NCI-H146 (cell line): ENCODE data around the gene ZNF525.
"Not testable (repeated sequence)": the region's sequence is repeated elsewhere in the genome, so short reads cannot be mapped to it uniquely, and the experiment has no call there.

Experiments
- DNase-seq: peaks from one replicate; lab custom pipeline; 2025; lab: John Stamatoyannopoulos, UW

ZNF525 gene

DNA sequence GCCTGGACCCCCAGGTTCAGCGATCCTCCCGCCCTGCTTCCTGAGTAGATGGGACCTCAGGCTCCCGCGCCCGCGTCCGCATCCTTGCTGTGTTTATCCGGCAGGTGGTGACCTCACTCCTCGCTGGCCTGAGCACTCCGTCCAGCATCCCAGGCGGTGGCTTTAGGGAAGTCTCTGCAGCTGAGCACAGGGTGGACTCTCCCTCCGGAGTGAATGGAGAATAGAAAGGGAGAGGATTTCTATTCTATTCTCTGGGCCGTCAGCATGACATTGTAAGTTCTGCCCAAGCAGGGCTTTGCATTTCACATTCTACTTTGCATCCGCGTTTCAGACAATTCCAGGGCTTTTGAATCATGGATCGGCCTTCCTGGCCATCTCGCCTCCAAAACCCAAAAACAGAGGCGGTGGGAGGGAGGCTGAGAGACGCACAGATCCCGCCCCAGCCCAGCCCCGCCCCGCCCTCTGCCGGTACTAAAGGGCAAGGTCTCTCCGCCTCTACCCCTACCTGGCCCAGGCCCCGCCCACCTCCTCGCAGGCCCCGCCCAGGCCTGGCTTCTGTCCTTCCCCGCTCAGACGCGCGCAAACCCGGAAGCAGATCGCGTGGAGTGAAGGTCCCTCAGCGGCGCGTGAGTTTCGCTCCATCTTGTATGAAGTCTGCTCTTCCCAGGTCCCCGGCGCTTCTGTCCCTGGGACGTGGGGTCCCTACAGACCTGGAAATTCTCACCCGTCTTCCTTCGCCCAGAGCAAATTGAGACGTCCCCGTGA lies at the start of gene ZNF525:
TSS of gene ZNF525 (plus strand) at position 572 of the 765 bp plus-strand sequence. CDS start 6,577 bp downstream, outside the sequence.
- DNase-seq = peak; percentile 96

DNA sequence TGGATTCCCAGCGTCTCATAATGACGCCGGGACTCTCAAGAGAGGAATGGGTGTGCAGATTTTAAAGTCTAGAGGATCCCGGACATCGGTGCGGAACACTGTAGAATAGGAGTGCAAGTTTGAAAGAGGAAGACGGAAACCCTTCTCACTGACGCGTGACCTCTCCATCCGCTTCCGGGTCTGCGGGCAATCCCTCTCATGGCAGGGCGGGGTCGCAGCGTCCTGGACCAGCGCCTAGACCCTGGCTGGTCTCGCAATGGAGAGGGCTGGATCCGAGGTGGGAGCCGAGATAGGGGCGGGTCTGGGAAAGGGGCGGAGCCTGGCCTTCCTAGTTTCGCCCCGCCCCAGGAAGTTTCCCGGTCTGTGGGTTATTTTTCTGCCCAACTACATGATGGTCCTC lies 36.5 kb upstream of the ZNF525 start:
- no peak for DNase-seq

DNA sequence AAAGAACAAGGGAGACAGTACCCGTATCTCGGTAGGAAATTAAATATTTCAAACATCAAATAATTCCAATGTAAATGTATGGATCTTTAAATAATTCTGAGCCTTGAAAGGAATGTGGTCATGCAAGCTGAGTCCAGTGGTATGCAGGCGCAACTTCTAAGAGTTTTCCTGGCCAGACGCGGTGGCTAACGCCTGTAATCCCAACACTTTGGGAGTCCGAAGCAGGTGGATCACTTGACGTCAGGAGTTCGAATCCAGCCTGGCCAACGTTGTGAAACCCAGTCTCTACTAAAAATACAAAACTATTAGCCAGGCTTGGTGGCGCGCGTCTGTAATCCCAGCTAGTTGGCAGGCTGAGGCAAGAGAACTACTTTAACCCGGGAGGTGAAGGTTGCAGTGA lies 33.0 kb upstream of the ZNF525 start:
- DNase-seq = no peak

DNA sequence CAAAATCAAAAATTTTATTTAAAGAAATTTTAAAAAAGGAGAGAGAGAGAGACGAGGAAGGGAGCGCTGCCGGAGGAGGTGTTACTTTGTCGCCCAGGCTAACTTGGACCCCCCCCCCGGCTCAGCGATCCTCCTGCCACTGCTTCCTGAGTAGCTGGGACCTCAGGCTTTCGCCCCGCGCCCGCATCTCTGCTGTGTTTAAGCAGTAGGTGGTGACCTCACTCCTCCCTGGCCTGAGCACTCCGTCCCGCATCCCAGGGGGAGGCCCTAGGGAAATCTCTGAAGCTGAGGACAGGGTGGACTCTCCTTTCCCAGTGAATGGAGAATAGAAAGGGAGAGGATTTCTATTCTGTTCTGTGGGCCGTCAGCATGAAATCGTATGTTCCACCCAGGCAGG lies 32.4 kb upstream of the ZNF525 start:
- peak; percentile 70 for DNase-seq

DNA sequence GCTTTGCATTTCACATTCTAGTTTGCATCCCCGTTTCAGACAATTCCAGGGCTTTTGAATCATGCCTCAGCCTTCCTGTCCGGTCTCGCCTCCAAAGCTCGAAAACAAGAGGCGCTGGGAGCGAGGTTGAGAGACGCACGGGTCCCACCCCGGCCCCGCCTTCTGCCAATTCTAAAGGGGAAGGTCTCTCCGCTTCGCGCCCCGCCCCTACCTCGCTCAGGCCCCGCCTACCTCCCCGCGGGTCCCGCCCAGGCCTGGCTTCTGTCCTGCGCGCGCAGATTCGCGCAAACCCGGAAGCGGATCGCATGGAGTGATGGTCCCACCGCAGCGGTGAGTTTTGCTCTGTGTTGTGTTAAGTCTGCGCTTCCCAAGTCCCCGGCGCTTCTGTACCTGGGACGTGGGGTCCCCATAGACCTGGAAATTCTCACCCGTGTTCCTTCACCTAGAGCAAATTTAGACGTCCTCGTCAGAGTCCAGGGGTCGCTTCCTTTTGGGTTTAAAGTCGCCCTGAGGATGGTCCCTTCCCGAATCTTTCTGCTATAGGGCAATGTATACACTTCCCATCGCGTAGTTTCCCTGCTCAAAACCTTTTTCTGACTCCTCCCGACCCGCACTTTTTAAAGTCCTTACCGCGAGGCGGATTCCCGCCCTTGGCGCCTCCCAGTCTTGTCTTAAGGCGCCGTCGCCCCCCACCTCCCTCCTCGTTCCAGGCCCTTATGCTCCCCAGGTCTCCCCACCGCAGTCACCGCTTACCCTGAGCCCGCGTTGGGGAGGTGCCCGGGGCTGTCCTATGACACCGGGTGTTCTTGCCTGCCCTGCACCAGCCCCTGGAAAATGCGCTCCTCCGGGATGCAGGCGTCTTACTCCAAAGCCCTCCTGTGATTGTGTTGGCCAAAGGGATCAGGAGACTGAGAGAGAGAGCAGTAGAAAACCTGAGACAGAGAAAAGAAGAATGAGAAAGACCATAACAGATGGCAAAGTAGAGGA lies 31.7 kb upstream of the ZNF525 start, which contains the start of gene ZNF845:
TSS of gene ZNF845 (plus strand) at position 287 of the 987 bp plus-strand sequence. CDS start 7,559 bp downstream, outside the sequence.
- peak; percentile 93 for DNase-seq

DNA sequence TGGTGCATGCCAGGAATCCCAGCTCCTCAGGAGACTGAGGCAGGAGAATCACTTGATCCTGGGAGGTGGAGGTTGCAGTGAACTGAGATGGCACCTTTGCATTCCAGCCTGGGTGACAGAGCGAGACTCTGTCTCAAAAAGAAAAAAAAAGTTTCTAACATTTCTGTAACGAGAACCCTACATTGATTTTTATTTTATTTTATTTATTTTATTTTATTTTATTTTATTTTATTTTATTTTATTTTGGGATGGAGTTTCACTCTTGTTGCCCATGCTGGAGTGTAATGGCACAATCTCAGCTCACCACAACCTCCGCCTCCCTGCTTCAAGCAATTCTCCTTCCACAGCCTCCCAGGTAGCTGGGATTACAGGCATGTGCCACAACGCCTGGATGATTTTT lies 21.1 kb upstream of the ZNF525 start:
- DNase-seq = not testable (repeated sequence)

DNA sequence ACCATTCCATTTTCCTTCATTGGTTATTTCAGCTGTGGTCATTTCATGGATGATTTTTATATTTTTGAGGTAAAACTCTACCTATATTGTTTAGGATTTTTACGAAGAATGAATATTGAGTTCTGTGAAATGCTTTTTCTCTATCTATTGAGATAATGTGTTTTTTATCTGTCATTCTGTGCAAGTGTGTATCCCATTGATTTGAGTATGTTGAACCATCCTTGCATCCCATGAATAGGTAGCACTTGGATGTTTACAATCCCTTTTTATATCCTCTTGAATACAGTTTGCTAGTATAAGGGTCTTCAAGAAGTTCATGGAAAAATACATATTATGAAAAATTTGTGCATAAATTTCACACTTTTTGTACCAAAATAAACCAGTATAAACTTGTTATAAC lies 9.8 kb upstream of the ZNF525 start:
- DNase-seq = no peak

DNA sequence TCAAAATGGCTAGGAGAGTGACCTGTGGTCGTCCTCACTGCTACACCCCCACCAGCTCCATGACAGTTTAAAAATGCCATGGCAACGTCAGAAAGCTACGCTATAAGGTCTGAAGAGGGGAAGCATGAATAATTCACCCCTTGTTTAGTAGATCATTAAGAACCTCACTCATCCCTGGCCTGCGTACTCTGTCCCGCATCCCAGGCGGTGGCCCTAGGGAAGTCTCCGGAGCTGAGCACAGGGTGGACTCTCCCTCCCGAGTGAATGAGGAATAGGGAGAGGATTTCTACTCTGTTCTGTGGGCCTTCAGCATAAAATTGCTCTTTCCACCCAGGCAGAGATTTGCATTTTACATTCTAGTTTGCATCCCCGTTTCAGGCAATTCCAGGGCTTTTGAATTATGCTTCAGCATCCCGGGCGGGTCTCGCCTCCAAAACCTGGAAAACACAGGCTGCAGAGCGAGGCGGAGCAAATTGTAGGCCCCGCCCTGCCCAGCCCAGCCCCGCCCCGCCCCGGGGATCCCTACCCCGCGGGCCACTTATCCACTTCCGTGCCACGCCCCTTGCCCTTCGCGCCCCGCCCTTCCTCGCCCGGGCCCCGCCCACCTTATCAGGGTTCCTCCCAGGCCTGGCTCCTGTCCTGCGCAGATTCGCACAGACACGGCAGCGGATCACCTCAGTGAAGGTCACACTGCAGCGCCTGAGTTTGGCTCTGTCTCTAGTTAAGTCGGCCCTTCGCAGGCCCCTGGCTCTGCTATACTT lies 7.5 kb upstream of the ZNF525 start:
- no peak for DNase-seq

DNA sequence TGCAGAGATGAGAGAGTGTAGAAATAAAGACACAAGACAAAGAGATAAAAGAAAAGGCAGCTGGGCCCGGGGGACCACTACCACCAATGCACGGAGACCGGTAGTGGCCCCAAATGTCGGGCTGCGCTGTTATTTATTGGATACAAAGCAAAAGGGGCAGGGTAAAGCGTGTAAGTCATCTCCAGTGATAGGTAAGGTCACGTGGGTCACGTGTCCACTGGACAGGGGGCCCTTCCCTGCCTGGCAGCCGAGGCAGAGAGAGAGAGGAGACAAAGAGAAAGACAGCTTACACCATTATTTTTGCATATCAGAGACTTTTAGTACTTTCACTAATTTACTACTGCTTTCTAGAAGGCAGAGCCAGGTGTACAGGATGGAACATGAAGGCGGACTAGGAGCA lies 5.4 kb upstream of the ZNF525 start:
- not testable (repeated sequence) for DNase-seq

DNA sequence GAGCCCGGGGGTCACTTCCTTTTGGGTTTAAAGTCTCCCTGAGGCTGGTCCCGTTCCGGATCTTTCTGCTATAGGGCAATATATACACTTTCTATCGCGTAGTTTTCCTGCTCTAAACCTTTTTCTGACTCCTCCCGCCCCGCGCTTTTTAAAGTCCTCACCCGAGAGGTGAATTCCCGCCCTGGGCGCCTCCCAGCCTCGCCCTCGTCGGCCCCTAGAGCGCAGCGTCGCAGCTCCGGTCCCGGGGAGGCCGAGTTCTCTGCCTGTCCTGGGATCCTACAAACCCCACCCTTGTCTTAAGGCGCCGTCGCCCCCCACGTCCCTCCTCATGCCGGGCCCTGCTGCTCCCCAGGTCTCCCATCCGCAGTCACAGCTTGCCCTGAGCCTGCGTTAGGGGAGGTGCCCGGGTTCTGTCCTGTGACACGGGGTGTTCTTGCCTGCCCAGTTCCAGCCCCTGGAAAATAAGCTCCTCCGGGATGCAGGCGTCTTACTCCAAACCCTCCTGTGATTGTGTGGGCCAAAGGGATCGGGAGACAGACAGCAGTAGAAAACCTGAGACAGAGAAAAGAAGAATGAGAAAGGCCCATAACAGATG lies 491 bp downstream of the ZNF525 start:
- DNase-seq = peak; percentile 72

DNA sequence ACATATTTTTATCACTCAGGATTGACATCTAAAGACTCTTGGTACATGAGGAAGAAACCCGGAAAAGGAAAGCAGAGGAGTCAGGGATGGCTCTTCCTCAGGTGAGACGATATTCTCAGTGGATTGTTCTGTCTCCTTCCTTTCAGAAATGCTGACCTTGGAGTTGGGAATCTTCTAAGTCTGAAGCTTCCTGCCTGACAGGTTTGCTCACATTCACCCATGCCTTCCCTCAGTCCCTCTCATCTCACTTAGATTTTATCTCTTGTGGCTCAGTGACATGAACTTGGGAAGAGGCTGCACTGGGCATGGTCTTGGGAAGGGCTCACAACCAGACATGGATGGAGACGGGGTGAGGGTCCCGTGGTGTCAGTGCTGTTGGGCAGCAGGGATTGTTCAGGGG lies 6.7 kb downstream of the ZNF525 start:
- no peak for DNase-seq

DNA sequence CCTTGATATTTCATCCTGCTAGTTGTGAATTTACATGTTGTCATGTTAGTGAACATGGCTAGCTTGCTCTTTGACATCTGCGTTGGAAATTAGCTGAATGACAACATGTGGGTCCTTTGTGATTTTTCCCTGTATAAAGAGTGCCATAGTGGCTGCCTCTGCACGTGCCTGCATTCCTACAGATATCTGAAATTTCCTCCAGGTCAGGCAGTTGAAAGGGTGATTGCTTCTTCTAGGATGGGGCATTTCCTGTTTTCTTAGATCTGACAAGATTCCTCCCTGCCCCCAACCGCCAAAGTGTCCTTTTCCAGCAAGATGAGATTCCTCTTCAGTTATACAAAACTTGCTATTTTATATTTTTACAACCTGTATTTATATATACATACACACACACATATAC lies 8.8 kb downstream of the ZNF525 start:
- no peak for DNase-seq

DNA sequence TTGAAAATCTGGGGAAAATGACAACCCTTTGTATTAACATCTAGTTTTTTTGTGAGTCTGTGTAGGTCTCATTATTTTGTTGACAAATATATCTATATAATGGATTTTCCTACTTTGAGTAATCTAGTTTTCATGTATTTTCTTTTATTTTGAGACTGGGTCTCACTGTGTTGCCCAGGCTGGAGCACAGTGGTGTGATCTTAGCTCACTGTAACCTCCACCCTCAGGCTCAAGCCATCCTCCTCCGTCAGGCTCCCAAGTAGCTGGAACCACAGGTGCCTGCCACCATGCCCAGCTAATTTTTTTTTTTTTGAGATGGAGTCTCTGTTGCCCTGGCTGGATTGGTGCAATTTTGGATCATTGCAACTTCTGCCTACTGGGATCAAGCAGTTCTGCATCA lies 9.2 kb downstream of the ZNF525 start:
- DNase-seq = no peak

DNA sequence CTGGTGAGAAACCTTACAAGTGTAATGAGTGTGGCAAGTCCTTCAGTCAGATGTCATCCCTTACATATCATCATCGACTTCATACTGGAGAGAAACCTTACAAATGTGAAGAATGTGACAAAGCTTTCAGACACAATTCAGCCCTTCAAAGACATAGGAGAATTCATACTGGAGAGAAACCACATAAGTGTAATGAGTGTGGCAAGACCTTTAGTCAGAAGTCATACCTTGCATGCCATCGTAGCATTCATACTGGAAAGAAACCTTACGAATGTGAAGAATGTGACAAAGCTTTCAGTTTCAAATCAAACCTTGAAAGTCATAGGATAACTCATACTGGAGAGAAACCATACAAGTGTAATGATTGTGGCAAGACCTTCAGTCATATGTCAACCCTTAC lies 15.9 kb downstream of the ZNF525 start:
- DNase-seq = no peak

DNA sequence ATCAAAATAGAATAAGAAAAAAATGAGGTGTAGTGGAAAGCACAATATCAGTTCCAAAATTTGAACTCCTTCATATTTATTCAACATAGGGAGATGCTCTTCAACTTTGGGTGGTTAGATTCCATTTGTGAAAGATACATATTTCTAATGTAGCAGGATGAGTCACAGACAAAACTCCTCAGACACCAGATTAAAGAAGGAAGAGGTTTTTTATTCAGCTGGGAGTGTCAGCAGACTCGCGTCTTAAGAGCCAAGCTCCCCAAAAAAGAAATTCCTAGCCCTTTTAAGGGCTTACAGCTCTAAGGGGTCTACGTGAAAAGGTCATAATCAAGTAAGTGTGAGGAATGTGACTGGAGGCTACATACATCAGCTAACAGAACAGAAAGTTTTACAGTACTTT lies 22.7 kb downstream of the ZNF525 start:
- DNase-seq = no peak

DNA sequence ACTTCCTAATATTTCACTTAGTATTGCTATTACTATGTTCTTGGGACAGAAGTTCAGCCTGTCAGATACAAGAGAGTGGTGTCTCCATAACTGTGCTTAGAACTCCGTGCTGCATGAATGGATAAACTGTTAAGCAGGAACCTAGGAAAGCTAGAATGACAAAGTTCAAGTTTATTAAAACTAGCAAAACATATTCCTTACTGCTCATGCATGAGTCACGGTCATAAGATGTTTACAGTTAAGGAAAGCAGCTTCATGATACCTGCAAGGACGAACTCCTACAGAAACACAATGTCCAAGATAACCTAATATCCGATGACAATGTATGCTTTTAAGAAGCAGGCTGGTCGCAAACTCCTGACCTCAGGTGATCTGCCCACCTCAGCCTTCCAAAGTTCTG lies 23.4 kb downstream of the ZNF525 start:
- no peak for DNase-seq

DNA sequence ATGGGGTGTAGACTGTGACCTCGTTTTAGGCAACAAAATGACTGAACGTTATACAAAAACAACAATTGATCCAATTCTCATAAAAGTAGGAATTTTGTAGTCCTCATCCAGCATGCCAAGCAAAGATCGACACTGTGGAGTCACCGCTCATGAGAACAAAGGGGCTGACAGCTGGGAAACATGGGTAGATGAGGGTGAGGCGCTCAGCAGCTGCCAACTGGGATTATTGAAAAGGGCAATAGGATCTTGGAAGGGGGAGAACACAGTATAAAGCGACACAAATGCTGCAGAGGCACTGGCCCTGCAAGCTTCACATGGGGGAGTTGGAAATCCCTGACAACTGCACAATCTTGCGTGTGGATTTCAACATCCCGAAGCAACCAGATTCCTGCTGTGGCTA lies 24.1 kb downstream of the ZNF525 start:
- DNase-seq = peak; percentile 57

DNA sequence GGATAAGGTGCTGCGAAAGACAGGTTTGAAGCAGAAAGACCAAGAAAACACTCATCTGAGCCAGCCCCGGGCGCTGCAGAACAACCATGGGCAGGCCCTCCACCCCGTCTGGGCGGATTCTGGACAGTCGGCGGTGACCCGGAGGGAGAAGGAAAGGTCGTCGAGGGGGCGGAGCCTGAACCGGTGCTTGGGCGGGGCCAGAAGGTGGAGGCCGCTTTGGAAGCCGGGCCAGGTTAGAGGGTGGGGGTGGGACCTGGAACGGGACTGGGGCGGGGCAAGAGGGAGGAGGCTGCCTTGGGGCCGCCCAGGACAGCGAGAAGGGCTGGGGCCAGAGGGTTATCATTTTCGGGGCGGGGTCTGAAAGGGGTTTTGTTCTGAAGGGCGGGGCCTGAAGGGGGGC lies 24.5 kb downstream of the ZNF525 start:
- peak; percentile 89 for DNase-seq

DNA sequence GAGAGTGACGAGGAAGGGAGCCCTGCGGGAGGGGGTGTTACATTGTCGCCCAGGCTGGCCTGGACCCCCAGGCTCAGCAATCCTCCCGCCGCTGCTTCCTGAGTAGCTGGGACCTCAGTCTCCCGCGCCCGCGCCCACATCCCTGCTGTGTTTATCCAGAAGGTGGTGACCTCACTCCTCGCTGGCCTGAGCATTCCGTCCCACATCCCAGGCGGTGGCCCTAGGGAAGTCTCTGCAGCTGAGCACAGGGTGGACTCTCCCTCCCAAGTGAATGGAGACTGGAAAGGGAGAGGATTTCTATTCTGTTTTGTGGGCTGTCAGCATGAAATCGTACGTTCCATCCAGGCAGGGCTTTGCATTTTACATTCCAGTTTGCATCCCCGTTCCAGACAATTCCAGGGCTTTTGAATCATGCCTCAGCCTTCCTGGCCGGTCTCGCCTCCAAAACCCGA lies 29.0 kb downstream of the ZNF525 start:
- DNase-seq = peak; percentile 84

DNA sequence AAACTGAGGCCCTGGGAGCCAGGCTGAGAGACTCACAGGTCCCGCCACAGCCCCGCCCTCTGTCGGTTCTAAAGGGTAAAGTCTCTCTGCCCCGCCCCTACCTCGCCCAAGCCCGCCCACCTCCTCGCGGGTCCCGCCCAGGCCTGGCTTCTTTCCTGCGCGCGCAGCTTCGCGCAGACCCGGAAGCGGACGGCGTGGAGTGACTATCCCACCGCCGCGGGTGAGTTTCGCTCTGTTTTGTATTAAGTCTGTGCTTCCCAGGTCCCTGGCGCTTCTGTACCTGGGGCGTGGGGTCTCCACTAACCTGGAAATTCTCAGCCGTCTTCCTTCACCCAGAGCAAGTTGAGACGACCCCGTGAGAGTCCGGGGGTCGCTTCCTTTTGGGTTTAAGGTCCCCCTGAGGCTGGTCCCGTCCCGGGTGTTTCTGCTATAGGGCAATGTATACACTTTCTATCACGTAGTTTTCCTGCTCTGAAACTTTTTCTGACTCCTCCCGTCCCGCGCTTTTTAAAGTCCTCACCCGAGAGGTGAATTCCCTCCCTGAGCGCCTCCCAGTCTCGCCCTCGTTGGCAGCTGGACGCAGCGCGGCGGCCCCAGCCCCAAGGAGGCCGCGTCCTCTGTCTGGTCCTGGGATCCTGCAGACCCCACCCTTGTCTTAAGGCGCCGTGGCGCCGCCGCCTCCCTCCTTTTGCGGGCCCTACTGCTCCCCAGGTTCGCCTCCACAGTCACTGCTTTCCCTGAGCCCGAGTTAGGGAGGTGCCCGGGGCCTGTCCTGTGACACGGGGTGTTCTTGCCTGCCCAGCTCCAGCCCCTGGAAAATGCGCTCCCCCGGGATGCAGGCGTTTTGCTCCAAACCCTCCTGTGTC lies 29.7 kb downstream of the ZNF525 start, which contains the start of gene ZNF765:
TSS of gene ZNF765 (plus strand) at position 176 of the 866 bp plus-strand sequence. CDS start 2,867 bp downstream, outside the sequence.
- peak; percentile 96 for DNase-seq
